Panc1 (cell line): ENCODE measurements around the gene ARHGEF38.

Experiments
- SIN3A ChIP-seq: IDR thresholded peaks from 2 replicates; pipeline ENCODE4 v1.6.1; 2012; ENCODE audit warnings: low read depth, mild to moderate bottlenecking, low read length, moderate library complexity, borderline replicate concordance; ENCODE audit not compliant: insufficient read depth
- TF ChIP-seq, protein P1 (sequence below): fragments of 450-650 bp; IDR thresholded peaks from 2 replicates; pipeline ENCODE4 v1.5.1; 2017; ENCODE audit warnings: mild to moderate bottlenecking
- TF ChIP-seq, protein P2 (sequence below), 2 experiments: IDR thresholded peaks; 2 replicates each; pipeline ENCODE4 v1.6.1; 2011 to 2012; ENCODE audit warnings: low read depth in 2 of 2, control low read depth in 1 of 2, low read length in 1 of 2, mild to moderate bottlenecking in 1 of 2, moderate library complexity in 1 of 2; ENCODE audit not compliant: insufficient read depth in 1 of 2

DNA sequence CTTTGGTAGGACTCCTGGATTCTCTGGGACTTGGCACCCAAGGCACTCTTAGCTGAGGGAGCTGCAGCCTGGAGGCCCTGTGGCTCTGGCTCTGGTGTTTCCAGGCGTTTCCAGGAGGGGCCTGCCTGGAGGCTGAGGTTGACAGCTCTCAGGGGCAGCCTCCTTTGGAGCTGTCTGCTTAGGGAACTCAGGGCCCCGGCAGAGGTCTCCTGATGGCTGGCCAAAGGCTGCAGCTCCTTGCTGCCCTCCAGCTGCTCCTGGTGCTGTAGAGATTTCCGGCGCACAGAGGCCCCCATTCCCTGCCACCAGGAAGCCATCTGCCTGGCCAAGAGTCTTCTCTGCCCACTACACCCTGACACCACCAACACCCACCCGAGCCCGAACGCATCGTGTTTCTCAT is 25.3 kb upstream of the ARHGEF38 start:
- no peak for TF ChIP-seq SIN3A
- TF ChIP-seq, protein P1, sequence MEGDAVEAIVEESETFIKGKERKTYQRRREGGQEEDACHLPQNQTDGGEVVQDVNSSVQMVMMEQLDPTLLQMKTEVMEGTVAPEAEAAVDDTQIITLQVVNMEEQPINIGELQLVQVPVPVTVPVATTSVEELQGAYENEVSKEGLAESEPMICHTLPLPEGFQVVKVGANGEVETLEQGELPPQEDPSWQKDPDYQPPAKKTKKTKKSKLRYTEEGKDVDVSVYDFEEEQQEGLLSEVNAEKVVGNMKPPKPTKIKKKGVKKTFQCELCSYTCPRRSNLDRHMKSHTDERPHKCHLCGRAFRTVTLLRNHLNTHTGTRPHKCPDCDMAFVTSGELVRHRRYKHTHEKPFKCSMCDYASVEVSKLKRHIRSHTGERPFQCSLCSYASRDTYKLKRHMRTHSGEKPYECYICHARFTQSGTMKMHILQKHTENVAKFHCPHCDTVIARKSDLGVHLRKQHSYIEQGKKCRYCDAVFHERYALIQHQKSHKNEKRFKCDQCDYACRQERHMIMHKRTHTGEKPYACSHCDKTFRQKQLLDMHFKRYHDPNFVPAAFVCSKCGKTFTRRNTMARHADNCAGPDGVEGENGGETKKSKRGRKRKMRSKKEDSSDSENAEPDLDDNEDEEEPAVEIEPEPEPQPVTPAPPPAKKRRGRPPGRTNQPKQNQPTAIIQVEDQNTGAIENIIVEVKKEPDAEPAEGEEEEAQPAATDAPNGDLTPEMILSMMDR, result no peak
- TF ChIP-seq, protein P2, sequence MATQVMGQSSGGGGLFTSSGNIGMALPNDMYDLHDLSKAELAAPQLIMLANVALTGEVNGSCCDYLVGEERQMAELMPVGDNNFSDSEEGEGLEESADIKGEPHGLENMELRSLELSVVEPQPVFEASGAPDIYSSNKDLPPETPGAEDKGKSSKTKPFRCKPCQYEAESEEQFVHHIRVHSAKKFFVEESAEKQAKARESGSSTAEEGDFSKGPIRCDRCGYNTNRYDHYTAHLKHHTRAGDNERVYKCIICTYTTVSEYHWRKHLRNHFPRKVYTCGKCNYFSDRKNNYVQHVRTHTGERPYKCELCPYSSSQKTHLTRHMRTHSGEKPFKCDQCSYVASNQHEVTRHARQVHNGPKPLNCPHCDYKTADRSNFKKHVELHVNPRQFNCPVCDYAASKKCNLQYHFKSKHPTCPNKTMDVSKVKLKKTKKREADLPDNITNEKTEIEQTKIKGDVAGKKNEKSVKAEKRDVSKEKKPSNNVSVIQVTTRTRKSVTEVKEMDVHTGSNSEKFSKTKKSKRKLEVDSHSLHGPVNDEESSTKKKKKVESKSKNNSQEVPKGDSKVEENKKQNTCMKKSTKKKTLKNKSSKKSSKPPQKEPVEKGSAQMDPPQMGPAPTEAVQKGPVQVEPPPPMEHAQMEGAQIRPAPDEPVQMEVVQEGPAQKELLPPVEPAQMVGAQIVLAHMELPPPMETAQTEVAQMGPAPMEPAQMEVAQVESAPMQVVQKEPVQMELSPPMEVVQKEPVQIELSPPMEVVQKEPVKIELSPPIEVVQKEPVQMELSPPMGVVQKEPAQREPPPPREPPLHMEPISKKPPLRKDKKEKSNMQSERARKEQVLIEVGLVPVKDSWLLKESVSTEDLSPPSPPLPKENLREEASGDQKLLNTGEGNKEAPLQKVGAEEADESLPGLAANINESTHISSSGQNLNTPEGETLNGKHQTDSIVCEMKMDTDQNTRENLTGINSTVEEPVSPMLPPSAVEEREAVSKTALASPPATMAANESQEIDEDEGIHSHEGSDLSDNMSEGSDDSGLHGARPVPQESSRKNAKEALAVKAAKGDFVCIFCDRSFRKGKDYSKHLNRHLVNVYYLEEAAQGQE (IDR thresholded peaks at IDR 0.05; ENCODE audit: insufficient read depth in 1 of 2, low read depth in 2 of 2, low read length in 1 of 2), result no peak
